Hypothalamus (tissue), 51 donors: Measurements from ENCODE around the gene DPEP2.
A peak's percentile ranks its signal among the peaks of the same experiment; 100 is the strongest.
"Not testable (repeated sequence)": the region's sequence is repeated elsewhere in the genome, so short reads cannot be mapped to it uniquely, and the experiment has no call there.

ENCODE experiments used
- DNase-seq, 51 donors: peaks; one replicate each; lab custom pipeline; 2025; lab: John Stamatoyannopoulos, UW

The DPEP2 gene

GRCh38 chr16:67977469-67978227 is 21.6 kb downstream of the DPEP2 start:
- no peak for DNase-seq

DNA sequence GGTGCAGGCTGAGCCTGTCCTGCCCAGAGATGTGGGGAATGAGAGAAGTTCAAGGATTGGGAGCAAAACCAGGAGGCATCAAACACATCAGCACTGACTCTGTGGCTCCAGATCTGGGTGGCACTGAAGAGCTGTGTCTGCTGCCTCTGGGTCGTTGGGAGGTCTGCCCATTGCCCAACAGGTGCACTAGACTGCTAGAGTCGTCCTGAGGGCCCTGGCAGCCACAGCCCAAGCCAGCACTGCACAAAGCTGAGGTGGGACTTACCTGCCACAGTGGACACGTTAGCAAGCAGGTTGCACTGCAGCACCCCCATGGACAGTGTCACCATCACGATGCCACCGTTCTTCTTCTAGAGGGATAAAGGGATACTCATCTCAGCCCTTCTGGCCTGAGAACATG is 22.3 kb downstream of the DPEP2 start:
- DNase-seq: no peak

DNA sequence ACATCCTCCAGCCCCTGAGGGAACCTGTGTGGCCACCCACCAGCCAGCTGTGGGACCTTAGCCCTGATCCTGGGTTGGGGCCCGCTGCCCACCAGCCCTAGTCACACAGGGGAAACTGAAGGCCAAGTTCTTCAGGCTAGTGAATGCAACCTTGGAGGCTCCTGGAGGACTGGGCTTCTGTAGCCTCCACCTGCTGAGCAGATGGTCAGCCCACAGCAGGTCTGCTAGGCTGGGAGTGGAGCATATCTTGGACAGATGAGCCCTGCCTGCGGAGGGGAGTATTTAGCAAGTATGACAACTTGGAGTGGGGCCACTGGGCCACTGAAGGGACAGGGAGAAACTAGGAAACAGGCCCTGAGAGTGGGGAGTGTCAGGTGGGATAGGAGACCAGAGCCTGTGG is 23.1 kb downstream of the DPEP2 start:
- DNase-seq: no peak

- DNase-seq: no peak
Measured at GRCh38 chr16:67975321-67976105, 23.8 kb downstream of the DPEP2 start.

GRCh38 chr16:67972285-67972684 is 27.0 kb downstream of the DPEP2 start:
- not testable (repeated sequence) for DNase-seq

GRCh38 chr16:67971111-67971510 is 28.2 kb downstream of the DPEP2 start:
- DNase-seq: no peak

DNA sequence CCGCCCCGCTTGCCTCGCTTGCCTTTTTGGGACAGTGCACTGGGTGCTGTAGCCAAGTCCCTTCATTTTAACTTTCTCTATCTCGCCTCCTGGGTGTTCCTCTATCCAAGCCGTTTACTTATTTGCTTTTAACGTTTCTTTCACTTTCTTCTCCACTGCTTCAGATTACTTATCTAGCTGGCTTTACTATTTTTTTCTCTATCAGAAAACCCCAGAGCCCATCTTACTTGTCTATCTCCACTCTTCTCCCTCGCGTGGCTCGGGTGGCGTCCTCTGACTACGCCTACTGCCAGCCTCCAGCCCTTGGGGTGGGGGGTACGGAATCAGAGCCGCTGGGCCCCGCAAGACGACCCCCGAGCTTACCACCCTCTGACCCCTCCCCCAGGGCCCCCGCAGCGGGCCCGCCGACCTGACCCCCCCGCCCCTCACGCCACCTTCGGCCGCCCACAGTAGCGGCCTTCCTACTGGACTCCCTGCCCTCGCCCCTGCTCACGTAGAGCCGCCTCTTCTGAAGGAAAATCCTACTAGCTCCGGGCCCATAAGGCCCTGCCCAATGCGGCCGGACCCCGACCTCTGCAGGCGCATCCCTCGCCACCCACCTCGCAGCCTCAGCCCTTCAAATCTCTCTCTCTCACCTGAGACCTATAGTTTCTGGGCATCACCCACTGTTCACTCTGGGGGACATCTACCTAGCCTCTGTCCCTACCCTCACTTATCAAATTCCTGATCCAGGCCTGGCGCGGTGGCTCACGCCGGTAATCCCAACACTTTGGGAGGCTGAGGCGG is 29.8 kb downstream of the DPEP2 start:
- no peak for DNase-seq

GRCh38 chr16:67968400-67969253 is 30.7 kb downstream of the DPEP2 start, which contains the start of gene SLC12A4:
TSS of gene SLC12A4 (minus strand) at chr16:67968637. CDS start at chr16:67968553, 84 bp downstream.
- peak in 44 of 51 donors; percentile 13 to 80 (median 56) for DNase-seq

GRCh38 chr16:67967958-67968399 is 31.3 kb downstream of the DPEP2 start:
- DNase-seq: peak in 4 of 51 donors; percentile 13 to 49 (median 42)

GRCh38 chr16:67967183-67967957 is 31.9 kb downstream of the DPEP2 start:
- DNase-seq: no peak

- peak in 1 of 51 donors; percentile 31 for DNase-seq
Measured at GRCh38 chr16:67966549-67967182, 32.6 kb downstream of the DPEP2 start.

DNA sequence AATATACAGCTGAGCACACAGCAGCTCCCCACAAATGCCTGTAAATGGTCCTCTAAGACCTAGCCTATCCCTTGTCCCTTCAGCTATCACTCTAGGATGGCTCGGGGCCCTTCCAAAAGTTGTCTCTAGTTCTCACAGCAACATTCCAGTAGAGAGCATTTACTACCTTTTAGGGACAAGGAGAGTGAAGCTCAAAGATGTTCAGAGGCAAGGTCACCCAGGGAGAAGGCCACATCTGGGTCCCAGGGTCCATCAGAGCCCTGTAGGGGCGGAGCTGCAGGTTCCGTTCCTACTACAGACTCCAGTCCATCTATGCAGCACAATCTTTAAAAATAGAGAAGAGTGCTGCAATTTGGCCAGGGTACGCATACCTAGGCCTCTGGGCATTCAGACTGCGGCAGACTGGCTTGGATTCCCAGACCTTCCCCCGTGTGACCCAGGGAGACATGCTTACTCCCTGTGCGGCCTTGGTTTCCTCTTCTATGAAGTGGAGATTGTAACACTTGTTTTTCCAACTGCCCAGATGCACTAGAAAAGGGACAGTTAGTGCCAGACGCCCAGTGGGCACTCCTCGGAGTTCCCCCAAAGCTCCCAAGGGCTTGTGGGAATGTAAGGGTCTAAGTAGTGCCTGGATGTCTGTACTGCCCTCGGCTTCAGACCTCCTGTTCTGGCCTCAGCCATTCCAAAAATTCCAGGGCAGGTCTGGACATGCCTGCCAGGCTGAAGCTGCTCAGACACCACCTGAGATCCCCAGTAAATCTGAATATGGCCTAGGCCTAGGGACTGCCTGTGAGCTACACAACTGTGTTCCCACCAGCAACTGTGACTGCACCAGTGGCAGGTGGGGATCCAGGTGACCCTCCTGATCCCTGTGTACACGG is 33.4 kb downstream of the DPEP2 start:
- no peak for DNase-seq

DNA sequence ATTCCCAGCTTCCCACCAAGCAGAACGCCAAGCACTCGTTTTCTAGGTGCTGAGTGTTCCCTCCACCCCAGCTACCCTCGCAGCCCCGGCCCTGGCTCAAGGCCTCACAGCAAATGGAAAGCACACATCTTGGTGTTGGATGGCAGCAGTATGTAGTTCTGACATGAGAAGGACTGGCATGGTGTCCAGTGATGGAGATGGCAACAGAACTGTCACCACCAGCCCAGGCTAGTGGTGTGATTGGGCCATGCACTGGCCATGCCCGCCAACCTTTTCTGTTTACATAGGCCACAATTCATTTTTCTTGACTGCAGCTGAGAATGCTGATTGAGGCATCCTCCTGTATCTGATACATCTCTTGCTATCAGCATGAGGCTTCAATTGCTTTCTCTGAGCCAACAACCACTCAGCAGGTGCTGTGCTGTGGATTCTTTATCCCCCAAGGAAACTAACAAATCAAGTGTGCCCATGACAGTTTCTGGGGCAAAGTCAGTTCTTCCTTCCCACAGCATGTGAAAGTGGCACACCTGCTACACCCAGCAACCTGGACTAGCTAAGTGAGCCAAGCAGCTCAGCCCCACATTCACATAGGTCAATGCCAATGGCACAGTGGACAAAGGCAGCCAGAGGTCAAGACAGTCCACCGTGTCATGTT is 34.7 kb downstream of the DPEP2 start:
- DNase-seq: no peak

DNA sequence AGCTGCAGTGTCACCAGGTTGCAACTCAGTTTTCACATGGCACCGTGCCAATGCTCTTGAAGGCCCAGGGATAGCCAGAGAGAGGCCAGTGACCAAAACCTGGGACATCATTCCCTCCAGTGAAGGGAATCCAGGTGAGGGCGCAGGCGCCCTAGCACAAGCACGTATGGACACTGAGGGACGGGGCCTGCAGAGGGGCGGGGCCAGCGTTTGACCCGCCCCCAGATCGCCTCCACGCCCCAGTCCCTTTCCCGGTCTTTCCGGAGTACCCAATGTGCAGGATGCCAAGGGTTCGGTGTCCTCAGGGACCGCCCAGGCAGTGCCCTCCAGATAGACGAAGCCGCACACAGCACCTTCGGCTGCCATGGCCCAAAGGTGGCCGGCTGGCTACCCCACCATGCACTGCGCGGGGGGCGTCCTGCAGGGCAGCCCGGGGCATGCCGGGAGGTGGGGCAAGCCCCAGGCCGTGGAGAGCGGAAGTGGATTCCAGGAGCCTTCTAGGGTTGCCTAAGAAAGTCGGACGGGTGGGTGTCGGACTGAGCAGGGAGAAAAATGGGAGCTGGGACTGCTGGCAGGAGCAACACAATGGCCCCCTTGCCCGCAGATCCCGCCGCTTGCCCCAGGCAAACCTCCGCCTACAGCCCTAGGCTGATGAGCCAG is 35.5 kb downstream of the DPEP2 start:
- DNase-seq: peak in 7 of 51 donors; percentile 18 to 55 (median 45)

GRCh38 chr16:67963292-67963661 is 36.0 kb downstream of the DPEP2 start:
- DNase-seq: peak in 16 of 51 donors; percentile 5 to 62 (median 46)

GRCh38 chr16:67962135-67962534 is 37.1 kb downstream of the DPEP2 start:
- no peak for DNase-seq

GRCh38 chr16:67961551-67961957 is 37.7 kb downstream of the DPEP2 start:
- peak in 1 of 51 donors; percentile 25 for DNase-seq
